Measurements from ENCODE around the gene POLN. TPM values are rescaled to one million over a fixed set of nuclear protein-coding genes. Genes with fewer than 3 reads are reported as not detected.
A peak's percentile ranks its signal among the peaks of the same experiment; 100 is the strongest.

The POLN gene
- total RNA-seq, 4 donors from 2014 or later: 0.70 to 6.6 (median 3.2) TPM

DNA sequence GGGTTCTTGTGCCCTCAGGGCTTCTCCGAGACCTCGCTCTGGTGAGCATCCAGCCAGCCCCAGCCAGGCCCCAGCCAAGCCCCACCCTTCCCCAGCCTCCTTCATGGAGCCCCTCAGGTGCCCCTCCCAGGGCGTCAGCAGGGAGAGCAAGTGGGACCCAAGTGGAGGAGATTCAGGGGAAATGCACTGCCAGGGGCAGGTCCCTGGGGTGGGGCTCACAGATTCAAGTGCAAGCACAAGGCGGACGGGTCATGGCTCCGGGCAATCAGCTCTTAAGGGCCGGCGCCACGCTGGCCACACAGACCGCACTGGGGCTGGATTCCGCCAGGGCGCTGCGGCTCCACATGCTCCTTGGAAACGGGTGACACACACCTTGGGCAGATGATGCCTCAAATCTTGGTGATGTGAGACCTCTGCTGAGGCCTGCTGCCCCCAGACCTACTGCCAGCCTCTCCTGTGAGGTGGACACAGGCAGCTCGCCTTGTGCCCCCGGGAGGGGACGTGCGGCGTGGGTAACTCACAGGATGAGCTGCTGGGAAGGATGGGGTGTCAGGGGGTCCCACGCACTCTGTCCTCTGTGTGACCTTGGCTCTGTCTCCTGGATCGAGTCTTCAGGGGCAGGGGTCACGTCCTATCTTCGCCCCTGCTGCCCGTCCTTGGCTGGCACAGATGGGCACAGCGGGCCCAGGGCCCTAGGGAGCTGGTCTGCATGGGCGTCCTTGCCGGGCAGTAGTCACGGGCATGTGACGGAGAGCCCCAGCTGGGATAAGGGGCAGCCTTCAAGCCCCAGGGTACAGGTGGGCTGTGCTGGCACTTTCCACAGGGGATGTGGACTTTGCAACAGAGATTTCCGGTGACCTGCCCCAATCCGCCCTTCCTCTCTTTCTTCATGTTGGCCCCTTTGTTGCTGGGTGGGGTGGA, 165.7 kb downstream of the POLN start:
- no peaks in the 10 kb centered on the region for H3K9me3 ChIP-seq
- peak in 2 of 3 donors; percentile 31 to 43 for DNase-seq
- H3K36me3 ChIP-seq: no peaks in the 10 kb centered on the region
- no peak overlapping the region for H3K27ac ChIP-seq
- TF ChIP-seq, protein P1, sequence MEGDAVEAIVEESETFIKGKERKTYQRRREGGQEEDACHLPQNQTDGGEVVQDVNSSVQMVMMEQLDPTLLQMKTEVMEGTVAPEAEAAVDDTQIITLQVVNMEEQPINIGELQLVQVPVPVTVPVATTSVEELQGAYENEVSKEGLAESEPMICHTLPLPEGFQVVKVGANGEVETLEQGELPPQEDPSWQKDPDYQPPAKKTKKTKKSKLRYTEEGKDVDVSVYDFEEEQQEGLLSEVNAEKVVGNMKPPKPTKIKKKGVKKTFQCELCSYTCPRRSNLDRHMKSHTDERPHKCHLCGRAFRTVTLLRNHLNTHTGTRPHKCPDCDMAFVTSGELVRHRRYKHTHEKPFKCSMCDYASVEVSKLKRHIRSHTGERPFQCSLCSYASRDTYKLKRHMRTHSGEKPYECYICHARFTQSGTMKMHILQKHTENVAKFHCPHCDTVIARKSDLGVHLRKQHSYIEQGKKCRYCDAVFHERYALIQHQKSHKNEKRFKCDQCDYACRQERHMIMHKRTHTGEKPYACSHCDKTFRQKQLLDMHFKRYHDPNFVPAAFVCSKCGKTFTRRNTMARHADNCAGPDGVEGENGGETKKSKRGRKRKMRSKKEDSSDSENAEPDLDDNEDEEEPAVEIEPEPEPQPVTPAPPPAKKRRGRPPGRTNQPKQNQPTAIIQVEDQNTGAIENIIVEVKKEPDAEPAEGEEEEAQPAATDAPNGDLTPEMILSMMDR (IDR thresholded peaks at IDR 0.05): no peak
- TF ChIP-seq POLR2A (IDR thresholded peaks at IDR 0.05): no peak
- H3K4me3 ChIP-seq: no peak overlapping the region
- no peaks in the 10 kb centered on the region for H3K27me3 ChIP-seq
- H3K4me1 ChIP-seq: no peaks in the 10 kb centered on the region

DNA sequence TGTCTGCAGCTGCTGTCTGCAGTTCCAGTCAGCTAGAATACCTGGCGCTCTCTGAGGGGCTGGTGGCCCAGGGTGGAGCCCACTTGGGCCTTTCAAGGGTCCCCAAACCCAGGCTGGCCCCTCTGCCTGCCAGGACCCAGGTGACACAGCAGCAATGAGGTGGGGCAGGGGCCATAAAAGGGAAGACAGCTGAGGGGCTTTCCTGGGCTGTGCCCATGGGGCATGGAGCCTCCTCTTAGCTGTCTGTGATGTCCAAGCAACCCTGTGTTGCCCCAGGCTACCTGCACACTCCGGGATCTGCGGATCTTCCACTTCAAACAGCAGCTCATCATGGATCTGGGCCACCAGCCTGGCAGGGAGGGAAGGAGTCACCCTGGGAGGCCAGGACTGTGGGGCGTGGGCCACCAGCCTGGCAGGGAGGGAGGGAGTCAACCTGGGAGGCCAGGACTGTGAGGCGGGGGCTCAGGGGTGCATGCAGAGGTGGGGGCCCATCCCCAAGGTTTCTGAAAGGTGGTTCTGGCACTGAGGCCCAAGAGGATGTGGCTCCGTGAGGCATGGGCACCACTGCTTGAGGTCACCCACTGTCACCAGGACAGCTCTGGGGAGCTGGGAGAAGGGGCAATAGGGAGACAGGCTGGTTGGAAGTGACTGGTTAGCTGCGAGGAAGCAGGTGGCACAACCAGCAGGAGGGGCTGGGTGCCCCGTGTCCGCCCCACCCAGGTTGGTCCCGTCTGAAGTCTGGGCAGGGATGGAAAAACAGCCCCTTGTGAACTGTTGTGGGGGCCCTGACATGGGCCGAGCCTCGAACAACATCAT, 166.5 kb downstream of the POLN start:
- DNase-seq: no peak
- Histone ChIP-seq H3K4me3 (no peak overlapping the region), H3K4me1 (no peaks in the 10 kb centered on the region), H3K9me3 (no peaks in the 10 kb centered on the region), H3K27me3 (no peaks in the 10 kb centered on the region), H3K36me3 (no peaks in the 10 kb centered on the region), H3K27ac (no peak overlapping the region)
- no peak for TF ChIP-seq POLR2A (IDR thresholded peaks at IDR 0.05)
- TF ChIP-seq, protein P1 (IDR thresholded peaks at IDR 0.05): no peak

DNA sequence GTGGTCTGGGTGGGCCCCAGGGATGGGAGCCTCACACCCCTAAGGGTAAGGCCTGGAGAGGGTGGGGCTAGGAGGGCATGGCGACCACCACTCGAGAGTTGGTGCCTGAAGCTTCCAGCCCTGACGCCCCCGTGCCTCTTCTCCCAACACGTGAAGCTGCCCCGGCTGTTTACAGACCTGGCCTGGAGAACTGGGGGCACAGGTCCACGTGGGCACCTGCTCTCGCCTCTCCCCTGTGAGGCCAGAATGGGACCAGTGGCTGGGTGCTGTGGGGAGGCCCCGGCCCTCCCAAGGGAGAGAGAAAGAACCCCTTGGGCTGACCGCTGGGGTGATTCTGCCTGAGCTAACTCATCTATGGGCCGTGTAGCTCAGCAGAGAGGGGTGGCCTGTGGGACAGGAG, 167.3 kb downstream of the POLN start:
- Histone ChIP-seq H3K27ac (no peak overlapping the region), H3K4me1 (no peaks in the 10 kb centered on the region), H3K9me3 (no peaks in the 10 kb centered on the region), H3K27me3 (no peaks in the 10 kb centered on the region), H3K36me3 (no peaks in the 10 kb centered on the region), H3K4me3 (no peak overlapping the region)
- DNase-seq: peak in 2 of 3 donors; percentile 34 to 39
- TF ChIP-seq POLR2A (IDR thresholded peaks at IDR 0.05): no peak
- TF ChIP-seq, protein P1 (IDR thresholded peaks at IDR 0.05): no peak

DNA sequence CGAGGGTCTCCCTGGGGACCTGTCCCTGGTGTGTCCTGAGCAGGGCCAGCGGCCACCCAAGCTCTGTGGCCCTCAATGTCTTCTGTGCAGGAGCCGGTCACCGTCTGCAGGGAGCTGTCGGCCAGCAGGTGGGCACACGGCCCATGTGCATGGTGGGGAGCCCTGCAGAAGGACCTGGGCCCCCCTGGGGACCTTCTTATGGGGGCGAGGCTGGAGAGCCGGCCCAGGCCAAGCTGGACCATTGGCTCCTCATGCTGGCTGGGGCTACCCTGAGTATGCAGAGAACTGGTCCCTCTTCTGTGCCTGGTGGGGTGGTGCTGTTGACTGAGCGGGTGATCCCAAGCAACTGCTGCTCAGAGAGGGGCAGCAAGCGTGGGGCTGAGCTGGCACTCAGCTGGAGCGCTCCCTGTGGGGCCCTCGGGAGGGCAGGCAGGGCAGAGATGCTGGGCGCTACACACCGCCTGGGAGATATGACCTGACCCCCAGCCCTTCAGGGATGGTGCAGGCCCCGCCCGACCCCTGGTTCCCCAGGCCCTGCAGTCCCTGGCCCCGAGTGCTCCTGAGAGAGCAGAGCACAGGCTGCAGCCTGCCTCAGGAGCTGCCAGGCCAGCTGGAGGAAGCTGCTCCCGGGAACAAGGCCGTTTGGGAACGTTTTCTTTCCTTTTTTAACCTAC, 168.0 kb downstream of the POLN start:
- peak in 1 of 3 donors; percentile 37 for DNase-seq
- Histone ChIP-seq H3K27ac (no peak overlapping the region), H3K4me3 (no peak overlapping the region), H3K4me1 (no peaks in the 10 kb centered on the region), H3K9me3 (no peaks in the 10 kb centered on the region), H3K36me3 (no peaks in the 10 kb centered on the region), H3K27me3 (no peaks in the 10 kb centered on the region)
- TF ChIP-seq, protein P1 (IDR thresholded peaks at IDR 0.05): no peak
- TF ChIP-seq POLR2A (IDR thresholded peaks at IDR 0.05): no peak
